Measurements from ENCODE around the gene ME3. TPM values are rescaled to one million over a fixed set of nuclear protein-coding genes. Genes with fewer than 3 reads are reported as not detected.

Gene ME3
- total and polyA plus RNA-seq, 12 donors: 13.9 to 128 (median 44.5) TPM

DNA sequence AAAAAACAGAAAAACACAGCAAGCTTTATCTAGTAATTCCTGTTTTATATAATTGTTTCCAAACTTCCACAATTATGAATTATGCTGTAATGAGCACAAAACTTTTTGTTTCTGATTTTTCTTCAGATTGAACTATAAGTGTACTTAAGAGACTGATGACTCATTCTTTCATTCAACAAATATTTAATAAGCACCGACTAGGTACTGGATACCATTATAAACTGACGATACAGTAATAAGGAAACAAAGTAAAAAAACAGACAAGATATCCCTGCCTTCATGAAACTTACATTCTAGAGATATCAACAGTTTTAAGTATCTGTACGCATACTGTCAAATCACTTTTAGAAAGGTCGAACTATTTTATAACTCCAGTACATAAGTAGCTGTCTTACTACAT lies 78.6 kb downstream of the ME3 start:
- intact Hi-C loops (cut with DNase I): no loop called here
- Histone ChIP-seq H3K4me3 (no peak overlapping the region), H3K4me1 (replicated peaks in 1 of 2) (peaks cover 11 to 35% of the 10 kb centered on the region in 2 donors), H3K27me3 (no peaks in the 10 kb centered on the region), H3K36me3 (replicated peaks in 1 of 2) (no peaks in the 10 kb centered on the region), H3K9me3 (replicated peaks in 1 of 3) (no peaks in the 10 kb centered on the region), H3K27ac (no peak overlapping the region)
- 76 to 97% (median 94%) methylated on average over 4 of the region's 4 CpGs for WGBS, 4 donors
- no peak for DNase-seq
- TF ChIP-seq POLR2A (IDR thresholded peaks at IDR 0.05) (no peak), CTCF (IDR thresholded peaks at IDR 0.05) (no peak)

DNA sequence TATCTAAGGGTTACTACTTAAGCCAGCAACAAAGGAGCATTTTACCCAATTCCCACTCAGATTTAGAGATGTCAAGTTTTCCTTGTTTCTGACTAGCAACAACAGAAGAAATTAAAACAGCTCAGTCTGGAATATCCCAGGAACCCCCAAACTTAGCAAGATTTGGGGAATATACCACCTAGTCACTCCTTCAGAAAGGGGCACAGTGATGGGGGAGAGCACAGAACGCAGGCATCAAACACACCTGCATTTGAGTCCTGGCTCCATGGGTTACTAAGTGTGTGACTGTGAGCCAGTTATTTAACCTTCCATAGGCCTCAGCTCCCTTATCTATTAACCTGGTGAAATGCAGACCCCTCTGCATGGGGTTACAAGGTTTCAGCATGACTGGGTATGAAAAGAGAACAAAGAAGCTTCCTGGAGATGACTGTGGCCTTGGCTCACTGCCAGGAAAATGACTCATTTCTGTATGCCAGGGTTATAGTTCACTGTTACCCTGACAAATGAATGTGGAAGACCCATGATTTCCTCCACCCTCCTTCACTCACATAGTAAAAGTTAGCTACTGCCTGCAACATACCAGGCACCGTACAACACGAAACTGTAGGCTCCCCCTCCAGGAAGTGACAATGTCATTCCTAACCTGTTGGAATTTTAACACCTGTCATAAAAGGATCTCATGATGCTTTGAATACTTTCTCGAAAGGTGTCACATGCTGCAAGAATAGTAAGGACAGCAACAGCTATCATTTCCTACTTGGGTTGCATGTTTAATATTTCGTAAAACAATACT lies 79.6 kb downstream of the ME3 start:
- intact Hi-C loops (cut with DNase I): no loop called here
- TF ChIP-seq CTCF (IDR thresholded peaks at IDR 0.05) (no peak), POLR2A (IDR thresholded peaks at IDR 0.05) (no peak)
- no peak overlapping the region for H3K4me3 ChIP-seq
- no peaks in the 10 kb centered on the region for H3K27me3 ChIP-seq
- H3K9me3 ChIP-seq (replicated peaks in 1 of 3): no peaks in the 10 kb centered on the region
- peak overlapping the region in 3 of 5 donors; percentile 17 to 93 (median 65) for H3K27ac ChIP-seq
- peak; percentile 85 to 97 (median 93) for DNase-seq
- H3K36me3 ChIP-seq (replicated peaks in 1 of 2): no peaks in the 10 kb centered on the region
- 47 to 55% (median 53%) methylated on average over 5 of the region's 5 CpGs for WGBS, 4 donors
- H3K4me1 ChIP-seq (replicated peaks in 1 of 2): peaks cover 11 to 35% of the 10 kb centered on the region in 2 donors

GRCh38 chr11:86592047-86592591 lies 80.3 kb downstream of the ME3 start:
- no peaks in the 10 kb centered on the region for H3K27me3 ChIP-seq
- peak overlapping the region in 3 of 5 donors; percentile 17 to 93 (median 65) for H3K27ac ChIP-seq
- no peaks in the 10 kb centered on the region for H3K36me3 ChIP-seq (replicated peaks in 1 of 2)
- H3K4me1 ChIP-seq (replicated peaks in 1 of 2): peaks cover 11 to 30% of the 10 kb centered on the region in 2 donors
- intact Hi-C loops (cut with DNase I): no loop called here
- H3K9me3 ChIP-seq (replicated peaks in 1 of 3): no peaks in the 10 kb centered on the region
- H3K4me3 ChIP-seq: no peak overlapping the region
- DNase-seq: no peak
- 0 to 56% (median 21%) methylated on average over 1 of the region's 1 CpG for WGBS, 4 donors
- no peak for TF ChIP-seq CTCF (IDR thresholded peaks at IDR 0.05)
- no peak for TF ChIP-seq POLR2A (IDR thresholded peaks at IDR 0.05)

DNA sequence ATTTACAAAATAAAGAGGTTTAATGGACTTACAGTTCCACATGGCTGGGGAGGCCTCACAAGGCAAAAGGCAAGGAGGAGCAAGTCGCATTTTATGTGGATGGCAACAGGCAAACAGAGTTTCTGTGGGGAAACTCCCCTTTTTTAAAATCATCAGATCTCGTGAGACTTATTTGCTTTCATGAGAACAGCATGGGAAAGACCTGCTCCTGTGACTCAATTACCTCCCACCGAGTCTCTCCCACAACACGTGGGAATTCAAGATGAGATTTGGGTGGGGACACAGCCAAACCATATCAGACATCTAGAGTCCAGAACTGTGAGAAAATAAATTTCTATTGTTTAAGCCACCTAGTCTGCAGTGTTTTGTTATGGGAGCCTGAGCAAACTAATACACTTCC lies 80.8 kb downstream of the ME3 start:
- intact Hi-C loops (cut with DNase I): no loop called here
- H3K27me3 ChIP-seq: no peaks in the 10 kb centered on the region
- no peak overlapping the region for H3K4me3 ChIP-seq
- peaks cover 11 to 25% of the 10 kb centered on the region in 2 donors for H3K4me1 ChIP-seq (replicated peaks in 1 of 2)
- H3K36me3 ChIP-seq (replicated peaks in 1 of 2): no peaks in the 10 kb centered on the region
- H3K27ac ChIP-seq: peak overlapping the region in 1 of 5 donors; percentile 93
- WGBS, 4 donors: 95 to 96% (median 96%) methylated on average over 4 of the region's 4 CpGs
- H3K9me3 ChIP-seq (replicated peaks in 1 of 3): no peaks in the 10 kb centered on the region
- TF ChIP-seq CTCF (IDR thresholded peaks at IDR 0.05) (no peak), POLR2A (IDR thresholded peaks at IDR 0.05) (no peak)
- DNase-seq: no peak
